Measurements from ENCODE around the gene PDZRN4. TPM values are rescaled to one million over a fixed set of nuclear protein-coding genes. Genes with fewer than 3 reads are reported as not detected.

Gene PDZRN4
- total RNA-seq, 1 donor from 2014 or later: 0.14 TPM

GRCh38 chr12:41479426-41479825 is 291.3 kb downstream of the PDZRN4 start:
- no peak for TF ChIP-seq CTCF (IDR thresholded peaks at IDR 0.05; ENCODE audit: borderline replicate concordance)
- H3K27me3 ChIP-seq (ENCODE audit: low read depth): no peaks in the 10 kb centered on the region
- no peaks in the 10 kb centered on the region for H3K9me3 ChIP-seq (replicated peaks)
- no peak overlapping the region for H3K27ac ChIP-seq (replicated peaks)
- no peak overlapping the region for H3K4me3 ChIP-seq
- no peak for DNase-seq
- no peaks in the 10 kb centered on the region for H3K36me3 ChIP-seq
- intact Hi-C loops (cut with micrococcal nuclease): no loop called here
- no peaks in the 10 kb centered on the region for H3K4me1 ChIP-seq

- no peak overlapping the region for H3K4me3 ChIP-seq
- intact Hi-C loops (cut with micrococcal nuclease): no loop called here
Observed at GRCh38 chr12:41485203-41485602, 297.1 kb downstream of the PDZRN4 start.

GRCh38 chr12:41486718-41487117 is 298.6 kb downstream of the PDZRN4 start:
- intact Hi-C loops (cut with micrococcal nuclease): no loop called here
- no peak for TF ChIP-seq CTCF (IDR thresholded peaks at IDR 0.05; ENCODE audit: borderline replicate concordance)
- Histone ChIP-seq H3K9me3 (replicated peaks) (no peaks in the 10 kb centered on the region), H3K27ac (replicated peaks) (no peak overlapping the region), H3K4me1 (no peaks in the 10 kb centered on the region), H3K36me3 (no peaks in the 10 kb centered on the region), H3K4me3 (no peak overlapping the region), H3K27me3 (ENCODE audit: low read depth) (no peaks in the 10 kb centered on the region)
- DNase-seq: no peak

More at GRCh38 chr12:41485203-41485602, 297.1 kb downstream of the PDZRN4 start:
- no peak for TF ChIP-seq CTCF (IDR thresholded peaks at IDR 0.05; ENCODE audit: borderline replicate concordance)
- no peaks in the 10 kb centered on the region for H3K27me3 ChIP-seq (ENCODE audit: low read depth)
- H3K9me3 ChIP-seq (replicated peaks): no peaks in the 10 kb centered on the region
- DNase-seq: no peak
- H3K4me1 ChIP-seq: no peaks in the 10 kb centered on the region
- H3K36me3 ChIP-seq: no peaks in the 10 kb centered on the region
- H3K27ac ChIP-seq (replicated peaks): no peak overlapping the region

GRCh38 chr12:41496009-41496408 is 307.9 kb downstream of the PDZRN4 start:
- H3K27ac ChIP-seq (replicated peaks): no peak overlapping the region
- no peaks in the 10 kb centered on the region for H3K27me3 ChIP-seq (ENCODE audit: low read depth)
- DNase-seq: no peak
- no peak for TF ChIP-seq CTCF (IDR thresholded peaks at IDR 0.05; ENCODE audit: borderline replicate concordance)
- H3K4me1 ChIP-seq: no peaks in the 10 kb centered on the region
- H3K36me3 ChIP-seq: no peaks in the 10 kb centered on the region
- intact Hi-C loops (cut with micrococcal nuclease): no loop called here
- no peaks in the 10 kb centered on the region for H3K9me3 ChIP-seq (replicated peaks)
- H3K4me3 ChIP-seq: no peak overlapping the region

- no peaks in the 10 kb centered on the region for H3K9me3 ChIP-seq (replicated peaks)
- H3K27ac ChIP-seq (replicated peaks): no peak overlapping the region
- H3K4me1 ChIP-seq: no peaks in the 10 kb centered on the region
- DNase-seq: no peak
- no peak overlapping the region for H3K4me3 ChIP-seq
- no peaks in the 10 kb centered on the region for H3K36me3 ChIP-seq
- intact Hi-C loops (cut with micrococcal nuclease): no loop called here
- TF ChIP-seq CTCF (IDR thresholded peaks at IDR 0.05; ENCODE audit: borderline replicate concordance): no peak
- H3K27me3 ChIP-seq (ENCODE audit: low read depth): no peaks in the 10 kb centered on the region
Observed at GRCh38 chr12:41497409-41497808, 309.3 kb downstream of the PDZRN4 start.

- no peaks in the 10 kb centered on the region for H3K27me3 ChIP-seq (ENCODE audit: low read depth)
- no peak for DNase-seq
- no peaks in the 10 kb centered on the region for H3K9me3 ChIP-seq (replicated peaks)
- intact Hi-C loops (cut with micrococcal nuclease): no loop called here
- H3K4me3 ChIP-seq: no peak overlapping the region
- no peaks in the 10 kb centered on the region for H3K36me3 ChIP-seq
- H3K27ac ChIP-seq (replicated peaks): no peak overlapping the region
- no peaks in the 10 kb centered on the region for H3K4me1 ChIP-seq
- no peak for TF ChIP-seq CTCF (IDR thresholded peaks at IDR 0.05; ENCODE audit: borderline replicate concordance)
Observed at GRCh38 chr12:41504976-41505375, 316.9 kb downstream of the PDZRN4 start.

Measured in left ventricle myocardium inferior (tissue), 1 donor.